ENCODE data around the gene ADAT3.

ADAT3 gene

GRCh38 chr19:1957562-1958248 is 52.5 kb downstream of the ADAT3 start:
- DNase-seq (ENCODE audit: low read depth) = no peak

DNA sequence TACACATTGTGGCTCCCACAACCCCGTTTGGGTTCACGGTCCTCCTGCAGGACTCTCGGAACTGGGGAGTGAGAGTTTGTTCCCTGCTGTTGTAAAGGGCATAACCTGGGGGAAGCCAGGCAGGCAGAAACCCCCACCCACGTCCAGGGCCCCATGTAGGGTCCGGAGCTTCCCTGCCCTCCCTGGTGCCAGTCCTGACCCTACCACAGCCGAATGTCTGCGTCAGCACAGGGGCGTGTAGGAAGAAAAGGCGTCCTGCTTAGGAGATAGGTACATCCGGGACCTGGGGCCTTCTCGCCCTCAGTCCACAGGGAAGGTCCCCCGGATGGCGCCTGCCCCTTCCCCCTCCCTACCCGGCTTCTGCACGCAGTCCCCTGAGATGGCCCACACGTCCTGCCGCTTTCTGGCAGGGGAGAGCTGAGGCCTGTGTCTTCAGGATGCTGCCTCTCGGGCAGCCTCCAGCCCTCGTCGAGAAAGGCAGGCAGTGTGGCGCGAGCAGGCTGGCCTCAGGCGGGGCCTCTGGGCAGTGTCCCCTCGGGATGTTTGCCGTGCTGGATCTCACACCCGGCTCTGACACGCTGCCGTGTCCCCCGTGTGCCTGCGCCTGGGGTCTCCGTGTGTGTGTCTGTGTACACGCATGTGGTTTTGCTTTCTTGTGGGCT is 54.9 kb downstream of the ADAT3 start:
- no peak for DNase-seq (ENCODE audit: low read depth)

DNA sequence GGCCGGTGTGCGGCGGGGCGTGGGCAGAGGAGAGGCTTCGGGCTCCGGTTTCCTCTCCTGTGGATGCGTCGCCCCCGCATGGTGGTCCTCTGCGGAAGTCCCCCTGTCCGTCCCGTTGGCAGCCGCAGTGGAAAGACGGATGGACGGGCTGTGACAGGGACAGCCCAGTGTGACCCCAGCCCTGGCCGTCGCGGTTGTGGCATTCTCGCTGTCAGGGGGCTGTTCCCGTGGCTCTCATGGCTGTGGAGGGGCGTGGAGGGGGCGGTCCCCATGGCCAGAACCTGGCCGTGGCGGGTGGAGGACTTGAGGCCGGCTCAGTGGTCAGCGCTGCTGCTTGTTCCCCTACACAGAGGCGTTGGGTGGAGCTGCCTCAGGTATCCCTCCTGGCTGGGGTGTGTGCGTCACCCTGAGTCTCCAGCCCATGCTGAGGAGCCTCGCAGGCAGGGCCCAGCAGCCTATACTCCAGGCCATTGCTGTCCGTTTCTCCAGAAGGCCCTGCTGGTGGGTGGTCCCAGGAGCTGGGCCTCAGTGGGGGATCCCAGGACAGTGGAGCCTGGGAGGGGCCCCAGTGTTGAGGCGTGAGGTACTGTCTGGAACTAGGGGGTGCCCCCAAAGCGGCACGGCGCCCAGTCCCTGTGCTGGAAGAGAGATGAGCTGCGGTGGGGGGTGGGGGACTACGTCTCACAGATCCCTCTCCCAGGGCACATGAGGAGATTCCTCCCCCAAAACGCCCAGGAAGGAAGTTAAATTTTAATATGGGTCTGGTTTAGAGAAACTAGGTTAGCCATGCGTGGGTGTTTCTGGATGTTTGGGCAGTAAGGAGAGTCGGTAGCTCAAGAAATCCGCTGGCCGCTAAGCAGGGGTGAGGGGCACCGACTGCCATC is 56.0 kb downstream of the ADAT3 start:
- DNase-seq (ENCODE audit: low read depth) = no peak

- no peak for DNase-seq (ENCODE audit: low read depth)
Measured at GRCh38 chr19:1962674-1963073, 57.5 kb downstream of the ADAT3 start.

Data from GM04504 (cell line).